Tibial artery (tissue), 4 donors: ENCODE data around the gene INMT.

Experiments
- DNase-seq, 2 donors: peaks; one replicate each; pipeline ENCODE4 v3.0.0-alpha.2; 2019
- H3K27ac ChIP-seq, 2 donors: fragments of 200-600 bp; sonication (generic) in 1 of 2; 1 replicate in 1 of 2; 2 replicates in 1 of 2; pipeline ENCODE4 v1.5.1; 2018 to 2019; ENCODE audit warnings: mild to moderate bottlenecking in 1 of 2
- H3K27me3 ChIP-seq, 2 donors: fragments of 200-600 bp; sonication (generic) in 1 of 2; one replicate each; pipeline versions ENCODE4 v1.5.1 to v1.6.0; 2016 to 2019
- H3K36me3 ChIP-seq, 3 donors: fragments of 200-600 bp; sonication (generic) in 2 of 3; one replicate each; pipeline ENCODE4 v1.5.1; 2016 to 2019; ENCODE audit warnings: mild to moderate bottlenecking in 2 of 3
- H3K4me1 ChIP-seq, 4 donors: fragments of 200-600 bp; sonication (generic) in 2 of 4; 1 replicate in 3 of 4; 2 replicates in 1 of 4; pipeline ENCODE4 v1.5.1; 2016 to 2019
- H3K4me3 ChIP-seq, 2 donors: fragments of 200-600 bp; sonication (generic) in 1 of 2; 1 replicate in 1 of 2; 2 replicates in 1 of 2; pipeline ENCODE4 v1.5.1; 2018 to 2019; ENCODE audit warnings: mild to moderate bottlenecking in 2 of 2
- H3K9me3 ChIP-seq, 3 donors: fragments of 200-600 bp; sonication (generic) in 1 of 3; one replicate each; pipeline ENCODE4 v1.5.1; 2016 to 2019
- CTCF ChIP-seq, 2 experiments: fragments of 200-600 bp in 1 of 2; fragments of 450-650 bp in 1 of 2; IDR thresholded peaks; one replicate each; pipeline ENCODE4 v1.5.1; 2017 to 2019; ENCODE audit warnings: antibody characterized with exemption in 2 of 2, mild to moderate bottlenecking in 1 of 2, moderate library complexity in 1 of 2
- intact Hi-C: fragments of 100-400 bp; cut with DNase I; formaldehyde crosslinking; loops from one replicate; pipeline ENCODE4 v1.15.0; 2023; ENCODE audit warnings: low total_unique reads

The INMT gene

DNA sequence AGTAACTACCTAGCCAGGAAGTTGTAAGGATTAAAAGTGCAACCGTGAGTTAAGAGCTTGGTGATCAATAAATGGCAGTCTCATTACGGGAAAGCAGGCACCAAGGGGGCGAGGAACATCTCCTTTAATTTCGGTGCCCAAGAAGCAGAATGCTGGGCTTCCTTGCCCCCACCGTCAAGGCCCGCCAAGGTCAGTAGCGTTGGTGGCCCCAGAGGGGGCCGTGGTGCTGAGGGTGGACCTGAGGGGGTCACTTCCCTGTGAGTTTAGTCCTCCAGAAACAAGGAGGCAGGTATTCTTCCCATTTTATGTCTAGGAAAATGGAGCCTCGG, 18.9 kb downstream of the INMT start:
- TF ChIP-seq CTCF (IDR thresholded peaks at IDR 0.05), result no peak
- DNase-seq, result no peak
- Histone ChIP-seq H3K9me3 (no peaks in the 10 kb centered on the region), H3K4me3 (peak overlapping the region; percentile 74 to 79), H3K27ac (peak overlapping the region; percentile 84 to 88), H3K36me3 (no peaks in the 10 kb centered on the region), H3K4me1 (peaks cover 0 to 48% (median 19%) of the 10 kb centered on the region in 4 donors), H3K27me3 (no peaks in the 10 kb centered on the region)
- intact Hi-C loops, result no loop called here

- intact Hi-C loops, result no loop called here
- TF ChIP-seq CTCF (IDR thresholded peaks at IDR 0.05), result no peak
- Histone ChIP-seq H3K4me1 (peaks cover 0 to 43% (median 18%) of the 10 kb centered on the region in 4 donors), H3K9me3 (no peaks in the 10 kb centered on the region), H3K27me3 (no peaks in the 10 kb centered on the region), H3K27ac (peak within 1 kb of the TSS; percentile 84 to 88), H3K4me3 (peak within 1 kb of the TSS; percentile 74 to 79), H3K36me3 (no peaks in the 10 kb centered on the region)
- DNase-seq, result peak; percentile 78 to 94
These were observed 19.4 kb downstream of the INMT start, which contains the start of gene MINDY4 for GRCh38 chr7:30771174-30771879. Gene MINDY4, plus strand, starts transcription at chr7:30771417. Its CDS starts 77 bp downstream, at chr7:30771494.

DNA sequence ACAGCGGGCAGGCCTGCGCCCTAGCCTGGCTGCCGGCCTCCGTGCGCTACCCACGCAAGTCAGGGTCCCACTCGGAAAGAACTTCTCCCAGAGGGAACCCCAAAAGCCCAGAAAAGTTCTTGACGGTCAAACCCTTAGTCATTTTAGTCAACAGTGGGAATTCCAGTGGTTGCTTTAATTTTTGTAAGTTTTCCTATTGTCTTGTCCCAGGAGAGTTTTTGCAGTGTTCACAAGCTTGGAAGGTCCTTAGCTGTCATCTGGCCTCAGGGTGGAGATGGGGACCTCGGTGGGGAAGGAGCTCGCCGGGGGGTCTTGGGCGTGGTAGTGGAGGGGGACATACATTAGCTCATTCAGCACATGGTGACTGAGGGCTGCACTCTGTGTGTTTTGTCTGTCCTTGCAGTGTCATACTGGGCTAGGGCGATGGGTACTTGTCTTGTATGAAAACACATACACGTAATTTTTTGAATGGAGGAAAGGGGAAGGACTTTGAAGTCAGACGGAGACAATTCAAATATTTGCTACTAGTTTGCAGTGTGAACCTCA, 20.0 kb downstream of the INMT start:
- H3K36me3 ChIP-seq, result no peaks in the 10 kb centered on the region
- no peaks in the 10 kb centered on the region for H3K9me3 ChIP-seq
- H3K27ac ChIP-seq, result peak overlapping the region; percentile 84 to 88
- H3K4me3 ChIP-seq, result peak overlapping the region; percentile 74 to 79
- no peaks in the 10 kb centered on the region for H3K27me3 ChIP-seq
- peaks cover 0 to 38% (median 14%) of the 10 kb centered on the region in 4 donors for H3K4me1 ChIP-seq
- intact Hi-C loops, result no loop called here
- no peak for TF ChIP-seq CTCF (IDR thresholded peaks at IDR 0.05)
- no peak for DNase-seq

DNA sequence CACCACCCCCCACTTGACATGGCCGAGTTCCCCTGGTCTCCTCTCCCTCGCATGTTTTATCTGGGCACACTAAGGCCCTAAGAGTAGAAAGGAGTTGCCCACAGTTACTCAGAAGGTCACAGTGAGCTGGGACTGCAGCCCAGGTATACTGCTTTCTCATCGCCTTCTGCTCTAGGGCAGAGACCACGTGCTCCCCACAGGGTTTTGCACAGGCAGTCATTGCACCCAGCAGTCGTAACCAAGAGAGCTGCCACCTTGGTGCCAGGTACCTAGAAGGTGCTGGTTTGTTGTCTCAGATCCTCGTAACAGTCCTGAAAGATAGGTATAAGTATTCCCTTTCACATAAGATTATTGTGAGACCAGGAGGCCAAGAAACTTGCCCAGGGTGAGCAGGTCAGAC, 21.0 kb downstream of the INMT start:
- intact Hi-C loops, result no loop called here
- Histone ChIP-seq H3K36me3 (no peaks in the 10 kb centered on the region), H3K4me1 (peaks cover 0 to 38% (median 11%) of the 10 kb centered on the region in 4 donors), H3K9me3 (no peaks in the 10 kb centered on the region), H3K27ac (no peak overlapping the region), H3K27me3 (no peaks in the 10 kb centered on the region), H3K4me3 (no peak overlapping the region)
- TF ChIP-seq CTCF (IDR thresholded peaks at IDR 0.05), result no peak
- DNase-seq, result no peak

GRCh38 chr7:30775992-30776391, 24.1 kb downstream of the INMT start:
- no peak for TF ChIP-seq CTCF (IDR thresholded peaks at IDR 0.05)
- no peak overlapping the region for H3K4me3 ChIP-seq
- peaks cover 0 to 4% (median 0%) of the 10 kb centered on the region in 3 donors for H3K36me3 ChIP-seq
- intact Hi-C loops, result no loop called here
- no peak for DNase-seq
- peaks cover 0 to 56% (median 23%) of the 10 kb centered on the region in 4 donors for H3K4me1 ChIP-seq
- no peaks in the 10 kb centered on the region for H3K27me3 ChIP-seq
- no peaks in the 10 kb centered on the region for H3K9me3 ChIP-seq
- H3K27ac ChIP-seq, result no peak overlapping the region
